ENCODE data around the gene E2F4.

E2F4 gene

DNA sequence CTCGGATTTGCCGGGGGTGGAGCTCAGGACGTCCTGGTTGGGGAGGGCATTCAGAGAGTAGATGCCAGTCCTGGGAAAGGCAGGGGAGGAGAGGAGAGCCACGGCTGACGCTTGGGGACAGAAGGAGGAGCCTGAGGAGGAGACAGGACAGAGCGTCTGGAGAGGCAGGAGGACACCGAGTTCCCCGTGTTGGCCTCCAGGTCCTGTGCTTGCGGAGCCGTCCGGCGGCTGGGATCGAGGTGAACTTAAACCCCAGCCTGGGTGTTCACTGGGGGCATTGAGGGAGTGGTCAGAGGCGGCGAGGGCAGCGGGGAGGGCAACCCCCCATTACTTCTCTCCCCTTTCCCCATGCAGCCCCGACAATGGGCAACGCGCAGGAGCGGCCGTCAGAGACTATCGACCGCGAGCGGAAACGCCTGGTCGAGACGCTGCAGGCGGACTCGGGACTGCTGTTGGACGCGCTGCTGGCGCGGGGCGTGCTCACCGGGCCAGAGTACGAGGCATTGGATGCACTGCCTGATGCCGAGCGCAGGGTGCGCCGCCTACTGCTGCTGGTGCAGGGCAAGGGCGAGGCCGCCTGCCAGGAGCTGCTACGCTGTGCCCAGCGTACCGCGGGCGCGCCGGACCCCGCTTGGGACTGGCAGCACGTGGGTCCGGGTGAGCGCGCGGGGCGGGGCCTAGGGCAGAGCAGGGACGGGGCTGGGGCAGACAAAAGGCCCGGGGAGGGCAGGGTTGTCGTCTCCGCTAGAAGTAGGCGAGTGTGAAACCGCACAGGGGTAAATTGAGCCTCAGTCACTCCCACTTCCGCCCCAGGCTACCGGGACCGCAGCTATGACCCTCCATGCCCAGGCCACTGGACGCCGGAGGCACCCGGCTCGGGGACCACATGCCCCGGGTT is 17.9 kb upstream of the E2F4 start:
- peak; percentile 37 for DNase-seq (ENCODE audit: low read depth, low spot score)

DNA sequence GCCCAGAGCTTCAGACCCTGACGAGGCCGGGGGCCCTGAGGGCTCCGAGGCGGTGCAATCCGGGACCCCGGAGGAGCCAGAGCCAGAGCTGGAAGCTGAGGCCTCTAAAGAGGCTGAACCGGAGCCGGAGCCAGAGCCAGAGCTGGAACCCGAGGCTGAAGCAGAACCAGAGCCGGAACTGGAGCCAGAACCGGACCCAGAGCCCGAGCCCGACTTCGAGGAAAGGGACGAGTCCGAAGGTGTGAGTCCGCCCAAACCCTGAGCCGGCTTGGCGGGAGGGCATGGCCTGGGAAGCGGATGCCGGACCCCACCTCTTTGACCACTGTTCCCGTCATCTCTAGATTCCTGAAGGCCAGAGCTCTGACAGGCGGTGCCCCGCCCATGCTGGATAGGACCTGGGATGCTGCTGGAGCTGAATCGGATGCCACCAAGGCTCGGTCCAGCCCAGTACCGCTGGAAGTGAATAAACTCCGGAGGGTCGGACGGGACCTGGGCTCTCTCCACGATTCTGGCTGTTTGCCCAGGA is 17.2 kb upstream of the E2F4 start:
- DNase-seq (ENCODE audit: low read depth, low spot score), result no peak

DNA sequence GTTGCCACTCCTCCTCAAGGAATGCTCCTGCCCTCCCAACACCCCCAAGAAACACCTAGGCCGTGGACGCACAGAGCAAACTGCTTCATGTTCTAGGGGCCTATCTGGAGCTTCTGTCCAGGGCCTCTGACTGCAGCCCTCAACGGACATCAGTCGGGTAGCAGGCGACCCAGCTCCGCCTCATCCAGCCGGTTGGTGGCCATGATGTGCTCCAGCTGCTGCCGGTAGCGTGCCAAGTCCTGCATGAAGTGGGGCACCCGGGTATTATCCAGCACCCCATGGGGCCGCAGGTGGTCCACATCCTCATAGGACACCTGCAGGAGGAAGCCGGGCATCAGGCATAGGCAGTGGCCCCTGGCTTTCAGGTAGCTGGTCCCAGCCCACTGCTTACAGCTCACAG is 15.3 kb upstream of the E2F4 start:
- DNase-seq (ENCODE audit: low read depth, low spot score), result no peak

DNA sequence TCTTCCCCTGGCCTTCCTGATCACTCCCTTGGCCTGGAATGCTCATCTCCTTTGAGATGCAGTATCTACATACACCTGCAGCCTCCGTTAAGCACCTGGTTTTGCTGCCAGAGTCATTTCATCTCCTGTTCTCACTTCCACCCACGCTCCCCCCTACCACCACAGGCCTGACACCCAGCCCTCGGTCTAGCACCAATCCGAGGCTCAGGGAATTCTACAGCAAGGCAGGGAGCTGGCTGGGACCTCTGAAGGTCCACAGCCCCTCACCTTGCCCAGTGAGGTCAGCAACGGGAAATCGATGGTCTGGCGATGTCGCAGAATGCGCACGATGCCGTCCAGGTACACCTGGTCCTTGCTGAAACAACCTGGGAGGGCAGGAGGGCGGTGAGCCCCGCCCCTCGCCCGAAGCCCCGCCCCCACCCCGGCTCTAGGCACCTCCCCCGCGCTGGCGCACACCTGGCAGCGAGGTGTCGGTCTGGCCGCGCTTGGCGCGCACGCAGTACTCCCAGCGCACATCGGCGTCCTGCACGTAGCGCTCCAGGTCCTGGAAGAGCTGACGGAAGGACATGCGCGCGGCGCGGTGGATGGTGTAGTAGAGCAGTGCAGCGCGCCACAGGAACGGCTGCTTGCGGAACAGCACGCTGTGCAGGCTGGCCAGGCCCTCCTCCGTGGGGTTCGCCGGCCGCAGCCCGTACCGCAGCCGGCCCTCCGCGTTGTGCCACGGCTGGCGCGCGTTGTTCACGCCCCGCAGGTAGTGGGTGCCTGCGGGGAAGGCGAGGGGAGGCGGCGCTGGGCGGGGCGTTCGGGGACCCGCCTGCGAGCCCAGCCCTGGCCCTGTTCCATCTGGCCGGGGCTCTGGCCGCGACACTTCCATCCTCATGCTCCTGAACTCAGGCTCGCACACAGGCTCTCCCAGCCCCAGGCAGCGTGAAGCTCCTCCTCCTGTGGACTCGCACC is 13.9 kb upstream of the E2F4 start:
- no peak for DNase-seq (ENCODE audit: low read depth, low spot score)

DNA sequence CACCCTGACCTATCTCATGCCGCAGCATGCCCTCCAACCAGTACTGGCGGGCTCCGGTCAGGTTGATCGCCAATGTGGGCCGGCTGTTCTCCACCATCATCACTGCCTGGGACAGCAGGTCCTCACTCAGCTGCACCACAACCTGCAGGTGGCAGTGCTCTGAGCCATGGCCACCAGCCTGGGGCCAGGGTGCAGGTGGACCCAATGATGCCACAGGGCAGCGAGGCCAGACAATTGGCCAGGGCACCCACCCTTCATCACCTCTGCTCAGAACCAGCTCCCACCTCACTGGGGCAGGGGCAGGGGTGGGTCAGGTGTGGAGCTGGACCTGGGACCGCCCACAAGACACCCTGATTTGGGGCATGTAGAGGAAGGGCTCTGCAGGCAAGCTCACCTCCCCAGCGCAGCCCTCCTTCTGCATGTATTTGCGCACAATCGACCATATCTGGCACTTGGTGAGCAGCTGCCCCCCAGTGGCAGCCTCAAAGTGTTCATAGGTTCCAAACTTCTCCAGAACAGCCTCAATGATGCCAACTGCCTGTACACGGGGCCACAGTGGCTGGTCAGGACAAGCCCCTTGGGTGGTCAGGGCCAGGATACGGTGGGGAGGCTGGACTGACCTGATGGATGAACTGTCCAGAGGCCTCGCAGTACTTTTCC is 12.4 kb upstream of the E2F4 start:
- DNase-seq (ENCODE audit: low read depth, low spot score), result no peak

DNA sequence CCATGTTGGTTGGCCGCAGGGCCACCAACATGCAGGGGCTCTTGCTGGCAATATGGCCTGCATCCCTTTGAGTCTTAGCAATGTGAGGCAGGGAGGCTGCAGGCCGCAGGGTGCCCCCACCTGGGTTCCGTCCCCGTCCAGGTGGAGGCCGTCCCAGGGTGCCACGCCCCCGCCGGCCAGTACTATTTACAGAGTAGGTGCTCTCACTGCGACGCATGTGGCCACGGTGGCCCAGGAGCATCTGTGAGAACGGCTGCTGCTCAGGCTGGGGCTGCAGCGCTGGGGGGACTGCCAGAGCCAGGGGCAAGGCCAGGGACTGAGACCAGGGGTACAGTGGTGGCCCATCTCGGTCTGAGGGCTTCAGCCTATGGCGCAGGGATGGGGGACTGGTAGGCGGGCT is 11.8 kb upstream of the E2F4 start:
- DNase-seq (ENCODE audit: low read depth, low spot score), result no peak

DNA sequence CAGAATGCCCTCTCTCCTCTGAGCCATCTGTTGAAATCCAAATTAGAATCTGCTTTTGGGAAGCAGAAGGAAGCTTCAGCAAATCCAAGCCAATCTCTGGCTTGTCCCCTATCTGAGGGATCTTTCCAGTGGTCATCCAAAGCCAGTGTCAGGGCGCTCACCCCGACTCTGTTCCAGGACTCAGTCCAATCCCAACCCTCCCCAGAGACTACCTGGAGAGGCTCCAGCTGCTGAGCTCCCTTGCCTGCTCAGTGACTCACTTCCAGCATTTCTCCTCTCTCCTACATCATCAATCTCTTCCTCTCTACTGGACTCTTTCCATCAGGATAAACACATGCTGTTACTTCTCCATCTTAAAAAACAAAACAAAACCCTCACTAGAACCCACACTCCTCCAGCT is 10.6 kb upstream of the E2F4 start:
- no peak for DNase-seq (ENCODE audit: low read depth, low spot score)

DNA sequence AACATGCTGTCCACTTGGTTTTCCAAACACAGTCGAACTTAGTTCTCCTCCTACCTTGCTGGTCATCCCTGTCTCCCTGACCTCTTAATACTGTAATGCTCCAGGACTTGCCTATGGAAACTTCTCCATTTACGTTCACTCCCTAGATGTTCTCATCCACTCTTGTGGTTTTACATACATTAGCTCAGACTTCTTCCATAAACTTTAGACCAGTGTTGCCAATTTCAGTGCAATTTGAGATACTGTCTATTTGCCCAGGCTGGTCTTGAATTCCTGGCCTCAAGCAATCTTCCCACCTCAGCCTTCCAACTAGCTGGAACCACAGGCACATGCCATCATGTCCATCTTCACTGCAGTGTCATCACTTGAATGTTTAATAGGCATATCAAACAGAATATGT is 9.7 kb upstream of the E2F4 start:
- DNase-seq (ENCODE audit: low read depth, low spot score), result no peak

DNA sequence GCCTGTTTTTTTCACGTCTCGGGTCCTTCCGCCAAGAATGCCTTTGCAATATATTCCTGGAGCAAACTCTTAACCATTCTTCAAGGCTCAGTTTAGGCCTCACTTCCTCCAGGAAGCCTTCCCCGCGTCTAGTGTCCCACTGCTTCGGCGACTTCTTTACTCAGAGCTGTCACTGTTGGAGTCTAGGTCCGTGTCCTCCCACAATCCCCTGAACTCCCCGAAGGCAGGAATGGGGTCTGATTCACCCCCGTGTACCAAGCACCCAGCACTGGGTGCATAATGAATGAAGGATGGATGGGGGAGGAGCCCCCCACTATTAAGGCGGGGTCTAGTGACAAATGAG is 8.7 kb upstream of the E2F4 start:
- DNase-seq (ENCODE audit: low read depth, low spot score), result no peak

DNA sequence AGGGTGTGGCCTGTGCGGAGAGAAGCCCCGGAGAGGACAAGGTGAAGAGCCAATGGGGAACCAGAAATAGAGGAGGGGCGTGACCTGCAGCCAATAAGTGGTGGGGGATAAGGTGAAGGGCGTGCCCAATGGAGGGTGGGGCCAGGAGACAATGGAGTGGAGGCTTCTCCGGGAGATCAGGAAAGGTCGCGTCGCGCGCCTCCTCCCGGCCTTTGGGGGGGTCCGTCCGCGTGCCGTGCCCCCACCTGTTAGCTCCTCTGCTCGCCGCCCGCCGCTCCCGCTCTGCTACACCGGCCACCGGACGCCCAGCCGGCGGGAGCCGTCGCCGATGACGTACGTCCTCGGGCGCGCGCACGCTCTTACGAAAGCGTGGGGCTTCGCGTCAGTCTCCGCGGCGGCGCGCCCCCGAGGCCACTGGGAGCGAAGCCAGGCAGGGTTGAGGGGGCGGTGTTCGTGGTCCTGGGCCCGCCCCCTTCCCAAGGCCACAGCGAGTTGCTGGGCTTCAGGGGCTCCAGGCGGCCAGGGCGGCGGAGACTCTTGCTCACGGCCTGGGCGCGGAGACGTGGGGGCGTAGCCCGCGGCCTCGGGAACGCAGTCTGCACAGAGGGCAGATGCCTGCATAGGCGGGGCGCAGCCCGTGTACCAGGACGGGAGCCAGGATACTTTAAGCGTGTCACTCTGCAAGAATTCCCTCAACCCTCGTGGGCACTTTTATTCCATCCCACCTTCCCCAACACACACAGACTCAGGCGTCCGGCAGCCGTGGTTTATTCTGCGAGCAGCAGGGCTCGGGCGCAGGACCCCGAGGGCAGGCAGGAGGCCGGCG is 8.1 kb upstream of the E2F4 start, which contains the start of gene MATCAP1:
TSS of gene MATCAP1 (minus strand) at position 337 of the 826 bp plus-strand sequence. CDS start 3,353 bp downstream, outside the sequence.
- peak; percentile 86 for DNase-seq (ENCODE audit: low read depth, low spot score)

DNA sequence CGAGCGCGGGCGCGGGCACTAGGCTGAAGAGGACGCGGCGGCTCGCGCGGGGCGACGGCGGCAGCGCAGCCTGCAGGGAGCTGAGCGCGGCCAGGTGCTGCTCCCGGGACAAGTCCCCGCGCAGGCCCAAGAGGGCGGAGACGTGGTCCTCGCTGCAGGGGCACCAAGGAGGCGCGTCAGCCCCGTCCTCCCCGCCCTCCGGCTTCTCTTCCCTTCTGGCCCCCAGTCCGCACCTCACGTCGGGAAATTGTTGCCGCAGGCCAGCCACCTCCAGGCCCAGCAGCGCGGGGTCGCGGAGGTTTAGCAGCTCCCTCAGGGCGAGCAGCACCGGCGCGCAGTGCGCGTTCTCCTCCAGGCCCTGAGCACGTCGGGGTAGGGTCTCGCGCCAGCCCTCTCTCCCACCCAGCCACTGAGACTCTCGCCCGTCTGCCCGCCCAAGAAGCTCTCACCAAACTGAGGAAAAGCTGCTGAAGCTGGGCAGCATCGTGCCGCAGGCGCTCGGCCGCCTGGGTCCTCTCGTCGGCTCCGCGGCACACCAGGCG is 7.4 kb upstream of the E2F4 start:
- DNase-seq (ENCODE audit: low read depth, low spot score), result no peak

DNA sequence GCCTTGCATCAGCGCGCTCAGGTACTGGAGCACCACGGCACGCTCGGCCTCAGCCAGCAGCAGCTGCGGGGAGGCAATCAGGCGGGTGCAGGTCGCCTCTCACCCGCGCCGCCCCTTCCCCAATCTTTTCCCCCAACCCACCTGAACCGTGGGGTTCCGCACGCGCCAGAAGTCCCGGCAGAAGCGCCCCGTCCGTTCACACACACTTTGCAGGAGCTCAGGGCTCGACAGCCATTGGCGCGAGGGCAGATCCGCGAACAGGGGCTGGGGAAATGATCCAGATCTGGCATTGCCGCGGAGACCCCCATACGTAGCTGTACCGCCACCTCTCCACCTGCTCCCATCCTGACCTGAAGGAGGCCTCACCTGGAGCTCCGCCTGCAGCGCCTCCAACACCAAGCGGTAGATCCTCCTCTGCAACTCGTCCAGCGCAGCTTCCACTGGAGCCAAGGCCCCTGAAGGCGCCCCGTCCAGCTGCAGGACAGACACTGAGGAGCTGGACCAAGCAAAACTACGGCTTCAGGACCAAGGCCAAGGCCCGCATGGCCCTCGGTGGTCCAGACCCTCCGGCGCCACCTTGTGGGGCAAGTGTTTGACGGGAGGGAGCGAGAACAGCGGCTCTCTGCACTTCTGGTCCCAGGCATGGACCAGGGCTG is 6.8 kb upstream of the E2F4 start:
- peak; percentile 66 for DNase-seq (ENCODE audit: low read depth, low spot score)

DNA sequence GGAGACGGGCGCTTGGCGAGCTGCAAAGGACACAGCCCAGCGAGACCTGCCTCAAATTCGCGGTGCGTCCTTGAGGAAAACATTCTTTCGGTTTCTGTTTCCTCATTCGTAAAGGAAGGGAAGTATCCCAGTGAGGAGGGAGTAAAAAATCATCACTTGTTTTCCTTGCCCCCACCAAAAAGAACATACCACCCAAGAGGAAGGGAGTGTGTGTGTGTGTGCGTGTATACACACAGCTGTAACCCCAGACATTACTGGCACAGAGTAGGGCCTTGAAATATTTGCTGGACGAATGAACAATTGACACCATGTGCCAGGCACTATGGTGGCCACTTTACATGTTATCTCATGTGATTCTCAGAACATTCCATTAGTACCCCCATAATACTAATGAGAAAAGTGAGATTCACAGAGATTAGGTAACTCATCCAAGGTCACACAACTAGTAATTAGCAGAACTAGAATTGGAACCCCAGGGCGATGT is 6.3 kb upstream of the E2F4 start:
- DNase-seq (ENCODE audit: low read depth, low spot score), result no peak

DNA sequence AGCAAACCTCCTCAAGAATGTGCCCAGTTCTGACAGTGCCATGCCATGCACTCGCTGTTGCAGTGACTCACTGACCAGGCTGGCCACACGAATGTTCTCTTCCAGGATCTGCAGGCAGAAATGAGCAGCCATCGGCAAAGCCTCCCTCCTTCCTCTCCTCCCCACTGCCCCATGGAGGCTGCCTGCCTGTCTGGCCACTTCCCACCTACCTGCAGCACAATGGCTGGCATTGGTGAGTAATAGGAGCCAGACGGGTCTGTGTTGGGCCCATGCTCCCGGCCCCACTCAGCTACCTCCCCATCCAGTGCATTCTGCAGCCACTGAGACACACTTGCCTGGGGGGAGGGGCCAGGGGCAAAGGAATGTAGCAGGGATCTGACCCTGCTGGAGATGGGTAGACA is 5.4 kb upstream of the E2F4 start:
- DNase-seq (ENCODE audit: low read depth, low spot score), result no peak

DNA sequence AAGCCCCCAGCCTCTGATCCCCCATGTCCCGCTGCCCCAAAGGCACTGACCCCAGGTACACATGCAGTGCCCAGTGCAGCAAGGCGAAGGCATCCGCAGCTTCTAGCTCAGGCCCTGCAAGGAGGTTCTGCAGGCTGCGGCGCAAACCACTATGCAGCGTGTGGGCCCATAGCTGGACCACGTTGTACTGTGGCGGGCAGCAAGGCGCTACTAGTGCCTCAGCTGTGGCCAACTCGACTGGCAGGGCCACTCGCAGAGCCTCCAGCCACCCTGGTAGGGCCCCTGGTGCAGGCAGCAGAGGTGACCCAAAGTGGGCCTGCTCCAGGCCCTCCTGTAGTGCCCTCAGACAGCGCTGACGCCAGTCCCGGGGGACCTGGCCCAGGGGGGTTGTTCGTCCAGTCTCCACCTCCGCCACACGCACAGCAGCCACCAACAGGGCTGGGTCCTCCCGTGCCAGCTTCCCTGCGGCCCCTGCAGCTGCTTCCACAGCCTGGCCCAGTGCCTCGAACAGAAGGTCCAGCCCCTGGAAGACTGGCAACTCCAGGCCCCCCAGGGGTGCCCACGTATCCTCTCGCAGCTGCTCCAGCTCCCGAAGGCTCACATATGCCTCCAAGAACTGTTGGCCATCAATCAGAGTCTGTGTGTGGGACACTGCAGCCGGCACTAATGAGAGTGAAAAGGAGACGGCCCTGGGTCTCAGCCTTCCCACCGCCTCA is 4.6 kb upstream of the E2F4 start:
- no peak for DNase-seq (ENCODE audit: low read depth, low spot score)

DNA sequence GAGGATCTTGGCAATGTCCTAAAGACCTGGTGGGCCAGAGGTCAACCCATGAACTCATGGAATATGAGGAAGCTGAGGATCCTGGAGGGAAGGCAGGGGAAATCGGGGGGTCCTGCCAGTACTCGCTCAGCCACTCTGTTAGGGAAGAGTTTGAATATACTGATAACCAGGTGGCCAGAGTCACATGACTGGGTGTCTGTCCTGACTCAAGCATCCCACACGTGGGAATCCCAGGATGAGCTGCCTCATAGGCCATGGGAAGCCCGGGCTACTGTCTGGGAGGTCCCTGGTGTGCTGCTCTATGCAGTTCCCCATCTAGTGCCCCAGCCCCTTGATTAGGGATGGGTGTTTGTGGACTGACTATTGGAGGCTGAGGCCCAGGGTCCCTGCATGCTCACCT is 3.6 kb upstream of the E2F4 start:
- no peak for DNase-seq (ENCODE audit: low read depth, low spot score)

DNA sequence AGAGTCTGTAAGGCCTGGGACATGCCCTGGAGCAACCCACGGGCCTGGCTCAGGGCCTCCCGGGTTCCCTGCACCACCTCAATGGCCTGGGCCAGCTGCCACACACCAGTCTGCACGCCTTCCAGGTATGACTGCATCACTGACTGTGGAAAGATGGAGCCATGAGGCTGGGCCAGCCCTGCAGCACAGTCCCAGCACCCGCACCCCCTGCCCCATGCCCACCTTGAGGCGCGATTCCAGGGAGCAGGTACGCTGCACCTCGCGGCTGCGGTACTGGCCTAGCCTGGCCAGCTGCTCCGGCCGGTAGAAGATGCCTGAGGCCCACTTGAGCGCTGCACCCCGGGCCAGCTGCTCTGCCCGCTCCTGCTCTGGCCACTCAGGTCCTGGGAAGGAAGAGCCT is 3.2 kb upstream of the E2F4 start:
- DNase-seq (ENCODE audit: low read depth, low spot score), result no peak

DNA sequence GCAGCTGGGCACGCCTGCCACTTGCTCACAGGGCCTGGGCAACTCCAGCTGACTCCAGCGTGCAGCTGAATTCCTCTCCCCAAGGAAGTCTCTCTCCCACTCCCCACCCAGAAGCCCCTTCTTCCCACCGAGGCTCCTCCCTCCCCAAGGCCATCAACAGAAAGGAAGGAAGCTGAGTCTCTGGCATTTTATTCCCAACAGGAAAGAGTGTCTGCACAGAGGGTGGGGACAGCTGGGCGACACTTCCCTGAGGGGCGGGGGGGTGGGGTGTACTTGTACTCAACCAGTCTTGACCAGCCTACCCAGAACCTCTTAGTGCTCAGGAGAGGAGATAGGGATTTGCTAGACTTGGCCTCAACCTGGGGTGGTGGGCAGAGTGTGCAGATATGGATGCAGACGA is 1.9 kb upstream of the E2F4 start, which contains the start of gene EXOC3L1:
TSS of gene EXOC3L1 (minus strand) at position 96 of the 400 bp plus-strand sequence. CDS start 460 bp downstream, outside the sequence.
- no peak for DNase-seq (ENCODE audit: low read depth, low spot score)

Measured in brain pericyte (primary cell).